Brain microvascular endothelial cell (primary cell): Measurements from ENCODE around the gene C11orf86.
A peak's percentile ranks its signal among the peaks of the same experiment; 100 is the strongest.
"Not testable (repeated sequence)": the region's sequence is repeated elsewhere in the genome, so short reads cannot be mapped to it uniquely, and the experiment has no call there.

ENCODE experiments used
- DNase-seq: peaks from one replicate; pipeline ENCODE4 v3.0.0-alpha.2; 2020
- H3K27ac ChIP-seq: fragments of 250-450 bp; sonication (Bioruptor Pico); 2 replicates; pipeline ENCODE4 v1.5.1; 2020; ENCODE audit warnings: mild to moderate bottlenecking, moderate library complexity
- H3K27me3 ChIP-seq: fragments of 250-450 bp; sonication (Bioruptor Pico); replicated peaks from 2 replicates; pipeline ENCODE4 v1.5.1; 2020; ENCODE audit warnings: mild to moderate bottlenecking
- H3K36me3 ChIP-seq: fragments of 250-450 bp; sonication (Bioruptor Pico); replicated peaks from 2 replicates; pipeline ENCODE4 v1.5.1; 2020; ENCODE audit warnings: mild to moderate bottlenecking
- H3K4me3 ChIP-seq: 2 replicates; pipeline ENCODE4 v1.5.1; 2011; ENCODE audit warnings: low read depth, mild to moderate bottlenecking, control low read depth, low read length, moderate library complexity
- CTCF ChIP-seq: IDR thresholded peaks from 2 replicates; pipeline ENCODE4 v1.5.1; 2011; ENCODE audit warnings: low read depth, mild to moderate bottlenecking, moderate library complexity, low read length, control low read depth, inconsistent platforms; ENCODE audit errors: missing control alignments
- in situ Hi-C: cut with HindIII; loops from 2 replicates; pipeline ENCODE4 v1.10.0; 2017; ENCODE audit warnings: low sequenced_read_pairs, low pct_ligation_motif_present

The C11orf86 gene

GRCh38 chr11:66987924-66988637 is 13.0 kb downstream of the C11orf86 start:
- in situ Hi-C loops, result no loop called here
- Histone ChIP-seq H3K4me3 (no peak overlapping the region), H3K27me3 (no peaks in the 10 kb centered on the region), H3K27ac (no peak overlapping the region), H3K36me3 (no peaks in the 10 kb centered on the region)
- no peak for TF ChIP-seq CTCF
- DNase-seq, result no peak

- in situ Hi-C loops, DNase-seq, H3K27ac ChIP-seq, H3K4me3 ChIP-seq, H3K27me3 ChIP-seq, H3K36me3 ChIP-seq: not testable (repeated sequence)
These were observed 13.6 kb downstream of the C11orf86 start for GRCh38 chr11:66988741-66989140.

- H3K27me3 ChIP-seq, DNase-seq, H3K36me3 ChIP-seq, in situ Hi-C loops, H3K4me3 ChIP-seq, H3K27ac ChIP-seq: not testable (repeated sequence)
These were observed 14.3 kb downstream of the C11orf86 start for GRCh38 chr11:66989360-66989759.

- H3K27me3 ChIP-seq, result no peaks in the 10 kb centered on the region
- in situ Hi-C loops, result no loop called here
- no peaks in the 10 kb centered on the region for H3K36me3 ChIP-seq
- TF ChIP-seq CTCF, result no peak
- no peak overlapping the region for H3K27ac ChIP-seq
- no peak for DNase-seq
- no peak overlapping the region for H3K4me3 ChIP-seq
These were observed 16.9 kb downstream of the C11orf86 start for GRCh38 chr11:66992041-66992440.

GRCh38 chr11:66996609-66997273 is 21.6 kb downstream of the C11orf86 start:
- Histone ChIP-seq H3K36me3 (no peaks in the 10 kb centered on the region), H3K27me3 (no peaks in the 10 kb centered on the region), H3K27ac (no peak overlapping the region), H3K4me3 (no peak overlapping the region)
- TF ChIP-seq CTCF, result no peak
- in situ Hi-C loops, result no loop called here
- DNase-seq, result peak; percentile 77

GRCh38 chr11:66999555-66999954 is 24.5 kb downstream of the C11orf86 start:
- in situ Hi-C loops, result no loop called here
- Histone ChIP-seq H3K4me3 (no peak overlapping the region), H3K36me3 (no peaks in the 10 kb centered on the region), H3K27me3 (no peaks in the 10 kb centered on the region), H3K27ac (no peak overlapping the region)
- DNase-seq, result no peak
- no peak for TF ChIP-seq CTCF
